H1 (cell line): ENCODE results near the gene RGS2. TPM values are rescaled to one million over a fixed set of nuclear protein-coding genes. Genes with fewer than 3 reads are reported as not detected.

Source experiments
- FOSL1 ChIP-seq: IDR thresholded peaks from 2 replicates; pipeline ENCODE4 v1.6.1; 2011; ENCODE audit warnings: mild to moderate bottlenecking, low read depth, low read length, moderate library complexity; ENCODE audit not compliant: insufficient read depth
- RBBP5 ChIP-seq: IDR thresholded peaks from 2 replicates; pipeline ENCODE4 v1.7.1; 2012; ENCODE audit warnings: low read depth, mild to moderate bottlenecking, inconsistent platforms, low read length, moderate library complexity, borderline replicate concordance
- SAP30 ChIP-seq: fragments of 300-600 bp; sonication (generic); IDR thresholded peaks from 2 replicates; pipeline ENCODE4 v1.7.1; 2012; ENCODE audit warnings: low read length, moderate library complexity, mild to moderate bottlenecking, inconsistent platforms; ENCODE audit not compliant: insufficient read depth, insufficient replicate concordance
- SP2 ChIP-seq: IDR thresholded peaks from 2 replicates; pipeline ENCODE4 v1.6.1; 2012; ENCODE audit warnings: mild to moderate bottlenecking, low read length, inconsistent platforms
- polyA plus RNA-seq, 7 experiments: library from polyadenylated mRNA; depleted of rRNA in 3 of 7; stranded (reverse) in 5 of 7; unstranded in 2 of 7; fragments of >200 nt in 5 of 7; fragments of 200-250 nt in 2 of 7; gene quantifications; 1 replicate in 5 of 7; 2 replicates in 1 of 7; 4 replicates in 1 of 7; pipeline versions ENCODE4 v1.2.1 to v1.2.3, GENCODE V29; 2011 to 2013; ENCODE audit warnings: missing spikeins in 2 of 7, mixed read lengths in 2 of 7
- total RNA-seq: library from RNA; stranded (reverse); fragmentation: NEBNext Ultra II Directional; extraction: Animal tissue kit (Norgen Biotek cat#: 25700); gene quantifications from 2 replicates; pipeline ENCODE4 v1.2.1, GENCODE V29; 2021
- TF ChIP-seq, protein P1 (sequence below): fragments of 300-600 bp; sonication (generic); IDR thresholded peaks from 2 replicates; pipeline ENCODE4 v1.7.1; 2012; ENCODE audit warnings: low read length, moderate library complexity, mild to moderate bottlenecking, inconsistent platforms; ENCODE audit not compliant: insufficient replicate concordance

Gene RGS2
- total and polyA plus RNA-seq, 2 of the 8 experiments (the other 6 are each of a cell fraction or from before 2014, with no cell fraction given) = 9.1 to 17.0 TPM

GRCh38 chr1:192789871-192790270, 19.0 kb upstream of the RGS2 start (continued):
- TF ChIP-seq, protein P1, sequence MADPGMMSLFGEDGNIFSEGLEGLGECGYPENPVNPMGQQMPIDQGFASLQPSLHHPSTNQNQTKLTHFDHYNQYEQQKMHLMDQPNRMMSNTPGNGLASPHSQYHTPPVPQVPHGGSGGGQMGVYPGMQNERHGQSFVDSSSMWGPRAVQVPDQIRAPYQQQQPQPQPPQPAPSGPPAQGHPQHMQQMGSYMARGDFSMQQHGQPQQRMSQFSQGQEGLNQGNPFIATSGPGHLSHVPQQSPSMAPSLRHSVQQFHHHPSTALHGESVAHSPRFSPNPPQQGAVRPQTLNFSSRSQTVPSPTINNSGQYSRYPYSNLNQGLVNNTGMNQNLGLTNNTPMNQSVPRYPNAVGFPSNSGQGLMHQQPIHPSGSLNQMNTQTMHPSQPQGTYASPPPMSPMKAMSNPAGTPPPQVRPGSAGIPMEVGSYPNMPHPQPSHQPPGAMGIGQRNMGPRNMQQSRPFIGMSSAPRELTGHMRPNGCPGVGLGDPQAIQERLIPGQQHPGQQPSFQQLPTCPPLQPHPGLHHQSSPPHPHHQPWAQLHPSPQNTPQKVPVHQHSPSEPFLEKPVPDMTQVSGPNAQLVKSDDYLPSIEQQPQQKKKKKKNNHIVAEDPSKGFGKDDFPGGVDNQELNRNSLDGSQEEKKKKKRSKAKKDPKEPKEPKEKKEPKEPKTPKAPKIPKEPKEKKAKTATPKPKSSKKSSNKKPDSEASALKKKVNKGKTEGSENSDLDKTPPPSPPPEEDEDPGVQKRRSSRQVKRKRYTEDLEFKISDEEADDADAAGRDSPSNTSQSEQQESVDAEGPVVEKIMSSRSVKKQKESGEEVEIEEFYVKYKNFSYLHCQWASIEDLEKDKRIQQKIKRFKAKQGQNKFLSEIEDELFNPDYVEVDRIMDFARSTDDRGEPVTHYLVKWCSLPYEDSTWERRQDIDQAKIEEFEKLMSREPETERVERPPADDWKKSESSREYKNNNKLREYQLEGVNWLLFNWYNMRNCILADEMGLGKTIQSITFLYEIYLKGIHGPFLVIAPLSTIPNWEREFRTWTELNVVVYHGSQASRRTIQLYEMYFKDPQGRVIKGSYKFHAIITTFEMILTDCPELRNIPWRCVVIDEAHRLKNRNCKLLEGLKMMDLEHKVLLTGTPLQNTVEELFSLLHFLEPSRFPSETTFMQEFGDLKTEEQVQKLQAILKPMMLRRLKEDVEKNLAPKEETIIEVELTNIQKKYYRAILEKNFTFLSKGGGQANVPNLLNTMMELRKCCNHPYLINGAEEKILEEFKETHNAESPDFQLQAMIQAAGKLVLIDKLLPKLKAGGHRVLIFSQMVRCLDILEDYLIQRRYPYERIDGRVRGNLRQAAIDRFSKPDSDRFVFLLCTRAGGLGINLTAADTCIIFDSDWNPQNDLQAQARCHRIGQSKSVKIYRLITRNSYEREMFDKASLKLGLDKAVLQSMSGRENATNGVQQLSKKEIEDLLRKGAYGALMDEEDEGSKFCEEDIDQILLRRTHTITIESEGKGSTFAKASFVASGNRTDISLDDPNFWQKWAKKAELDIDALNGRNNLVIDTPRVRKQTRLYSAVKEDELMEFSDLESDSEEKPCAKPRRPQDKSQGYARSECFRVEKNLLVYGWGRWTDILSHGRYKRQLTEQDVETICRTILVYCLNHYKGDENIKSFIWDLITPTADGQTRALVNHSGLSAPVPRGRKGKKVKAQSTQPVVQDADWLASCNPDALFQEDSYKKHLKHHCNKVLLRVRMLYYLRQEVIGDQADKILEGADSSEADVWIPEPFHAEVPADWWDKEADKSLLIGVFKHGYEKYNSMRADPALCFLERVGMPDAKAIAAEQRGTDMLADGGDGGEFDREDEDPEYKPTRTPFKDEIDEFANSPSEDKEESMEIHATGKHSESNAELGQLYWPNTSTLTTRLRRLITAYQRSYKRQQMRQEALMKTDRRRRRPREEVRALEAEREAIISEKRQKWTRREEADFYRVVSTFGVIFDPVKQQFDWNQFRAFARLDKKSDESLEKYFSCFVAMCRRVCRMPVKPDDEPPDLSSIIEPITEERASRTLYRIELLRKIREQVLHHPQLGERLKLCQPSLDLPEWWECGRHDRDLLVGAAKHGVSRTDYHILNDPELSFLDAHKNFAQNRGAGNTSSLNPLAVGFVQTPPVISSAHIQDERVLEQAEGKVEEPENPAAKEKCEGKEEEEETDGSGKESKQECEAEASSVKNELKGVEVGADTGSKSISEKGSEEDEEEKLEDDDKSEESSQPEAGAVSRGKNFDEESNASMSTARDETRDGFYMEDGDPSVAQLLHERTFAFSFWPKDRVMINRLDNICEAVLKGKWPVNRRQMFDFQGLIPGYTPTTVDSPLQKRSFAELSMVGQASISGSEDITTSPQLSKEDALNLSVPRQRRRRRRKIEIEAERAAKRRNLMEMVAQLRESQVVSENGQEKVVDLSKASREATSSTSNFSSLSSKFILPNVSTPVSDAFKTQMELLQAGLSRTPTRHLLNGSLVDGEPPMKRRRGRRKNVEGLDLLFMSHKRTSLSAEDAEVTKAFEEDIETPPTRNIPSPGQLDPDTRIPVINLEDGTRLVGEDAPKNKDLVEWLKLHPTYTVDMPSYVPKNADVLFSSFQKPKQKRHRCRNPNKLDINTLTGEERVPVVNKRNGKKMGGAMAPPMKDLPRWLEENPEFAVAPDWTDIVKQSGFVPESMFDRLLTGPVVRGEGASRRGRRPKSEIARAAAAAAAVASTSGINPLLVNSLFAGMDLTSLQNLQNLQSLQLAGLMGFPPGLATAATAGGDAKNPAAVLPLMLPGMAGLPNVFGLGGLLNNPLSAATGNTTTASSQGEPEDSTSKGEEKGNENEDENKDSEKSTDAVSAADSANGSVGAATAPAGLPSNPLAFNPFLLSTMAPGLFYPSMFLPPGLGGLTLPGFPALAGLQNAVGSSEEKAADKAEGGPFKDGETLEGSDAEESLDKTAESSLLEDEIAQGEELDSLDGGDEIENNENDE = no peak
- TF ChIP-seq SP2 = no peak
- TF ChIP-seq RBBP5 = no peak
- TF ChIP-seq SAP30 = no peak
- no peak for TF ChIP-seq FOSL1
